ENCODE data around the gene CYP4A22.

DNA sequence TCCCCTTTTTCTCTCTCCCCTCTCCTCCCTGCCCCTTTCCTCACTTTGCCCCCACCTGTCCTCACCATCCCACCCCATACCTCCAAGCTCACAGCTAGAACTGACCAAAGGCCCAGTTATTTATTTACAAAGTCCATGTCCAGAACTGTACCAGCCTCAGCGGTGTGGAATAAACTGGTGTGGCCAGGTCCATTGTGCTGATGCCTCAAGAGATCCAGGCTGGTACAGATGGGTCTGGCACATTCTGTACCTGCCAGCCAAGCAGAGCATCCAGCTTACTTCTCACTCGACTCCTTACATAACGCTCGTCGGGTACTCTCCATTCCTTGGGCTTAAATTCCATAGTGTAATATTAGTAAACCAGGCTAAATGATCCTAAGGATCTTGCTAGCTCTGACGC is 40.8 kb downstream of the CYP4A22 start:
- TF ChIP-seq, protein P1, sequence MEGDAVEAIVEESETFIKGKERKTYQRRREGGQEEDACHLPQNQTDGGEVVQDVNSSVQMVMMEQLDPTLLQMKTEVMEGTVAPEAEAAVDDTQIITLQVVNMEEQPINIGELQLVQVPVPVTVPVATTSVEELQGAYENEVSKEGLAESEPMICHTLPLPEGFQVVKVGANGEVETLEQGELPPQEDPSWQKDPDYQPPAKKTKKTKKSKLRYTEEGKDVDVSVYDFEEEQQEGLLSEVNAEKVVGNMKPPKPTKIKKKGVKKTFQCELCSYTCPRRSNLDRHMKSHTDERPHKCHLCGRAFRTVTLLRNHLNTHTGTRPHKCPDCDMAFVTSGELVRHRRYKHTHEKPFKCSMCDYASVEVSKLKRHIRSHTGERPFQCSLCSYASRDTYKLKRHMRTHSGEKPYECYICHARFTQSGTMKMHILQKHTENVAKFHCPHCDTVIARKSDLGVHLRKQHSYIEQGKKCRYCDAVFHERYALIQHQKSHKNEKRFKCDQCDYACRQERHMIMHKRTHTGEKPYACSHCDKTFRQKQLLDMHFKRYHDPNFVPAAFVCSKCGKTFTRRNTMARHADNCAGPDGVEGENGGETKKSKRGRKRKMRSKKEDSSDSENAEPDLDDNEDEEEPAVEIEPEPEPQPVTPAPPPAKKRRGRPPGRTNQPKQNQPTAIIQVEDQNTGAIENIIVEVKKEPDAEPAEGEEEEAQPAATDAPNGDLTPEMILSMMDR (conservative IDR thresholded peaks at IDR 0.05), result no peak
- TF ChIP-seq ZFX (IDR thresholded peaks at IDR 0.05), result no peak
